ENCODE measurements around the gene RNF152.

The RNF152 gene, protein sequence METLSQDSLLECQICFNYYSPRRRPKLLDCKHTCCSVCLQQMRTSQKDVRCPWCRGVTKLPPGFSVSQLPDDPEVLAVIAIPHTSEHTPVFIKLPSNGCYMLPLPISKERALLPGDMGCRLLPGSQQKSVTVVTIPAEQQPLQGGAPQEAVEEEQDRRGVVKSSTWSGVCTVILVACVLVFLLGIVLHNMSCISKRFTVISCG

DNA sequence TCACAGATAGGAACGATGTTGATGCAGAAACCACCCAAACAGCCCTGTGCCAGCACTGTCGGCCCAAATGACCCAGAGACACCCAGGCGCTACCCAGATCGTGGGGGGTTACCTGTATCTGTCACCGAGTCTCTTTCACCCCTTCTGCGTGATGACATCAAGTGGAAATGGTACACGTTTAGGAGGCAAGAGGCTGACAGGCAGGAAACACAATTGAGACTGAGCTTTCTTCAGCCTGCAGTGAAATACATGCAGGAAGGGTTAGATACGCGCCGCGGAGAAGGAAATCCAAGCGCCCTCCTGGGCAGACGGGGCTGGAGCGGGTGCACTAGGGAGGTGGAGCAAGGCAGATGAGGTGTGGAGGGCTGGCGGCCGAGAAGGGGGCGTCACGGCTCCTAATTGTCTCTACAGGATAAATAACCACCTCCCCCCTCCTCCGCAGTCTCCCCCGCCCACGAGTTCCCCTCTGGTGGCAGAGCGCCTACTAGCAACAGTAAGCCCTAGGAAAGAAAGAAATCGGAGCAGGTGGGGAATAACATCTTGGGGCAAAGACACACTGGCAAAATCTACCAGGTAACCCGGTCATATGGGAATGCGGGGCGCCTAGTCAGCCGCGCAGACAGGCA lies at the start of gene RNF152:
Gene RNF152, minus strand, starts transcription at position 325 of the 626 bp plus-strand sequence. CDS start 76,544 bp downstream, outside the sequence.
- DNase-seq, result no peak

- no peak for DNase-seq
Observed at GRCh38 chr18:61941948-61942471, 49.2 kb upstream of the RNF152 start.

DNA sequence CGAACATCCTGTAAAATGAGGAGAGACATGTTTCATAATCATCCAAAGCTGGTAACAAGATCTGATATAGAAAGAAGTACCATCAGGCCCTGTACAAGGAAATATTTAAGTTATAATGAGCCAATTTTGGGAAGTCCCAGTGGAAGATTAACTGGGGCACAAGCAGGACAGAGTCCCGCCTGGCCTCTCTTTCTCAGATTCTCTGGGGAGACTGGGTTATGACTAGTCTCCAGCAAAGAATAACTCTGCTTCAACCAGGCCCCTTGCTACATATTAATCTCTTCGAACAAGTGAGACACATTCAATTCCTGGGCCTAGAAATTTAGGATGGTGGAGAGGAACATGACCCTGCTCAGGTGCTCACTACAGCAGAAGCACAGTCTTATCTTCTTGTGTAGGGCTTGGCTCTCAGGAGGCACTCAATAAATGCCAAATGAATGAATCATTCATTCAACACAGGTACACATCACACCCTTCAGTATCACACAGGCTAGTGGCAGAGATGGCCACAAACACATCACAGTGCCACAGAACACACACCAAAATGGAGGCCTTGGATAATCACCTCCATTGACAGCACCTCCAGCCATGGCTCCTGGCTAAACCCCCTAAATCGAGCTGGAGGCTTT lies 46.4 kb upstream of the RNF152 start:
- DNase-seq, result no peak

GRCh38 chr18:61935362-61935761 lies 42.6 kb upstream of the RNF152 start:
- no peak for DNase-seq

DNA sequence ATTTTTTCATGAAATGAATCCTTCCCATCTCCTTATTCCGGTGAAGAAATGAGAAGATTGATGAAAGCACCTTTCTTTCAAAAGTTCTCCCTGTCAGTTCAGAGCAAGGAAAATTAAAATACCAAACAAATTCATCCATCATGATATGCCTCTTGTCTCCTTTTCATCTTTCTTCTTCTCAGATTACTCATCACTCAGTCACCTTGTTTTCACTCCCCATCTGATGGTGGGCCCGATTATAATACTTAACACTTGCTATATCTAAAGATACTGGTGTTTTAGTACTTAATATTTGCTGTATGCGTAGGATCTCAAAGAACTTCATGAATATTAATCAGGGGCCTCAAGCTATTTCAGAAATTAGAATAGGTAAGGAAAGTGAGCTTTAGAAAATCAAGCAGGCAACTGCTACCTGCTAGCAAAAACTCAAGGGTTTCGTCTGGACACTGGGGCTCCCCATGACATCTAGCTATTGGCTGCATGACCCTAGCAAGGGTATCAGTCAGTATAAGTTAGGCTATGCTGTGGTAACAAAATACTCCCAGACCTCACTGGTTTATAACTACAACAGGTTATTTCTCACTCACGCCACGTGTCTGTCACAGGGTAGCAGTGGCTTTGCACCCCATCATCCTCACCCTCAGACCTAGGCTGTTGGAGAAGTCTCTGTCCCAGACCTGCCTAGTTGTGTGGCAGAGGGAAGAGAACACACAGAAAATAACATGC lies 39.0 kb upstream of the RNF152 start:
- DNase-seq, result no peak

GRCh38 chr18:61929881-61930640 lies 37.3 kb upstream of the RNF152 start:
- DNase-seq, result no peak

DNA sequence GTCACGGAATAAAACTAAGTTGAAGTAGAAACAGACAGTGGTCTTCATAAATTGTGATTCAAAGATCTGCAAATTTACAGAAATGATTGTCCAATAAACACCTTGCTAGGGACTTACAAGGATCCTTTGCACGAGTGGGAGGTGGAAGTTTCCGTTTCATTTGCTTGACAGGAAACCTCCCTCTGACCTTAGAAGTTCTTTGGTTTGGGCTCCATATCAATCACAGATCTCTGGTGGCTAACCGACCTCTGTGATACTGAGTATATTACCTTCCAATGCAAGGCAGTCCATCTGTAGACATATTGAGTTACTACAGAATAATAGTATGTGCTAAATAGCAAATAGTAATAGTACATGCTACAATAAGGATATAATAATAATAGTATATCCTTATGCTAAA lies 33.7 kb upstream of the RNF152 start:
- no peak for DNase-seq

- DNase-seq, result no peak
Observed at GRCh38 chr18:61924550-61924949, 31.7 kb upstream of the RNF152 start.

GRCh38 chr18:61922435-61922834 lies 29.6 kb upstream of the RNF152 start:
- DNase-seq, result no peak

- no peak for DNase-seq
Observed at GRCh38 chr18:61921621-61922235, 28.9 kb upstream of the RNF152 start.

DNA sequence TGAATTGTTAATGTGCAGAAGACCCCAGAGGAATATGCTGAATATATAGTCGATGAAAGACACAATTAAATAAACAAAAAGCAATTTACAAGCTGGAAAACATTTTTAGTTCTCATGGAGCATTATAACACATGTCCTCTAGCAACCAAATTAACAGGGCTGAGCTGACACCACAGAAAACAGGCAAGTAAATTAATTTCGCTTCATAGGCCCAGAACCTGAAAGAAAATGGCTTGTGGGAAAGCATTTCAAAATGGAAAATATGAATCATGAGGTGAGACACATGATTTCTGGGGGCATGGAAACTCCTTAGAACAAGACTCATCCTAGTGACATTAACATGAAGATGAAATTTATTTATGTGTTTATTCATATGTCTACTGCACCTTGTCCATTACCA lies 25.0 kb upstream of the RNF152 start:
- no peak for DNase-seq

- DNase-seq, result no peak
Observed at GRCh38 chr18:61912476-61912875, 19.7 kb upstream of the RNF152 start.

- no peak for DNase-seq
Observed at GRCh38 chr18:61910101-61910500, 17.3 kb upstream of the RNF152 start.

DNA sequence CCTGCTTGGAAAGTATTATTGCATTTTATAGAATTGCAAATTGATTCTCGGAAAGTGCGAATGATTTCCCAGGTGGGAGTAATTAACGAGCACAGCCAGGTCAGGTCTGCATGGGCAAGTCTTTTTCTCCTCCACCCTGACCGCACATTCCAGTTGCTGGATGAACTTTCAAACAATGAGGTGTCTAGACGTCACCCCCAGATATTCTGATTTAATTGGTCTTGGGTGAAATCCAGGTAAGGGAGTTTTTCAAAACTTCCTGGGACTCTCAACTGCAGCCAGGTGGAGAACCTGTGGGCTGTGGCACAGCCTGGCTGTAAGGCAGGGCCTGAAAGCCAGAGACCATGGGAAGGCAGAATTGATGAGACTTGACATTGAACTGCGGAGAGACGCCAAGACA lies 15.9 kb upstream of the RNF152 start:
- no peak for DNase-seq

- no peak for DNase-seq
Observed at GRCh38 chr18:61901323-61901986, 8.6 kb upstream of the RNF152 start.

- DNase-seq, result no peak
Observed at GRCh38 chr18:61900504-61901281, 7.9 kb upstream of the RNF152 start.

- DNase-seq, result no peak
Observed at GRCh38 chr18:61898640-61899101, 5.9 kb upstream of the RNF152 start.

DNA sequence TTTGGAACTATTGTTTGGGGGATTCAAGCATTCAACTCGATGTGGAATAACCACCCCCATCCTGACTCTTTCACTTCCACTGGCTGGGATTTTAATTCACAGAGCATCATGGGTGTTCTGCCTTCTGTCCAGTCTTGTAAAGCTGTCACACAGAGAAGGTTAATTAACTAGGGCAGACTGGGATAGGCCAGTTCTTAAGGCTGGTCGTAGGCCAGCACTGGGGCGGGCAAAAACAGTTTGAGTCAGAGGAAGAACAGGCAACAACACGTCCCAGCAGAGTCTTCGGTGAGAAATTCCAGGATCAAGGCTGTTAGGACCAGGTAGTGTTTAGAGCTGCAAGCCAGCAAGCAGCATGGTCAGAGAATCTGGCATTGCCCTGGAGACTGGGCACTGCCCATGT lies 4.0 kb upstream of the RNF152 start:
- DNase-seq, result no peak

DNA sequence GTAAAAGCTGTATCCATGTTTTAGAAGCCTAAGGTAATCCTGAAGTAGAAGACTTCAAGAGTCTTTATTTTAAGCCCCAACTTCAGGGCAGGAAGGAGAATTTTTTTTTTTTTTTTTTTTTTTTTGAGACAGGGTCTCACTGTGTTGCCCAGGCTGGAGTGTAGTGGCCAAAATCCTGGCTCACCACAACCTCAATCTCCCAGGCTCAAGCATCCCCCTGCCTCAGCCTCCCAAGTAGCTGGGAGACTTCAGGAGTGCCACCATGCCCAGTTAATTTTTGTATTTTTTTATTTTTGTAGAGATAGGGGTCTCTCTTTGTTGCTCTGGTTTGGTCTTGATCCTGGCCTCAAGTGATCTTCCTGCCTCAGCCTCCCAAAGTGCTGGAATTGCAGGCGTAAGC lies 3.3 kb upstream of the RNF152 start:
- DNase-seq, result no peak

DNA sequence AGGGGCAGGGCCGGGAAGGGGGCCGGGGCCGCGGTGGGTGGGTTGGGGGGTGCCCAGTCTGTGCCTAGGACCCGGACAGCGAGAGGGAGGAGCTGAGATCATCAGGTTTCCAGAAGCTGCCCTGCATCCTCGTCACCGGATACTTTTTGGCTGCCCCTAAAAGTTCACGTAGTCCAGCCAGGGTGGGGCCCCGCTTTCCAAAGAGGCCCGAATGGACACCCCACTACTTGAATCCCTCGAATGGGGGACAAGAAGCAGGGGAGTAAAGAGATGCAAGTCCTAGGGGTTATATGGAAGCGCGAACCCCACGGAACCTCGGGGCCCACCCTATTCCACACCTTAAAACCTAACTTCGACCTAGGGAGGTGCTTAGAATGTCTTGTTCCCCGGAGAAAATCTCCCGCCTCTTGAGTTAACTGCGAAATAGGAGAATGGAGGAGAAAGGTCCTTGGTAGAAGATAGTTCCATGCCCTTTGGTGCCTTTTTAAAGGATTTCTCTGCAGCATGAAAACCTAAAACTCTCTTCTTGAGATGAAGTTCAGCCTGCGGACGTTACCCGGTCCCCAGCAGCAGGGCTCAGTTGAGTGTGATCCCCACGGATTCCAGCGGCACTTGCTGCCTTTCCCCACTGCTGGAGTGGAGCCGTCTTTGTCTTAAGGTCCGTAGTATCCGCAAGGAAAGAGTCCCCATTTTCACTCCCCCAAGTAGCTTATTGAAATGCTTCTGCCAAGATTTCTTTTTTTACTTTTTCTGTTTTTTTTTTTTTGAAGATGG lies 2.1 kb upstream of the RNF152 start:
- DNase-seq, result no peak

All from NK-92 treated with Interleukin-12 subunit alpha and Interleukin-12 subunit beta, amount 100 ng/mL, for 24 hours (cell line).